ENCODE results near the gene CYP27A1.
A peak's percentile ranks its signal among the peaks of the same experiment; 100 is the strongest.

CYP27A1 gene

DNA sequence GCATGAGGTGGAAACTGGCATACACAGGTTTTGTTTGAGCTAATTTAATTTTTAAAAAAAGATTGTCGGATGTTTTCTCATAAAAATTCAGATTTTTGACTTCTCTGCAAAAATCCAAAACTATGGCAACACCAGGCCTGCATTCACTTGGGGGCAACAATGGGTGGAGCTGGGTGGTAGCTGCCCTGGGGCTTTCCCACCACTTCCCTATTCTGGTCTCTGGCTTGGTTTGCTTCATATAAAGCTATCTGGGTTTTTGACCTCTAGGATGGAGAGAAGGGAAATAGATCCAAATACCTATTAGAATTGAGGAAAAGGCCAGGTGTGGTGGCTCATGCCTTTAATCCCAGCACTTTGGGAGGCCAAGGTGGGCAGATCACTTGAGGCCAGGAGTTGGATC is 5.5 kb upstream of the CYP27A1 start:
- no peak for DNase-seq

DNA sequence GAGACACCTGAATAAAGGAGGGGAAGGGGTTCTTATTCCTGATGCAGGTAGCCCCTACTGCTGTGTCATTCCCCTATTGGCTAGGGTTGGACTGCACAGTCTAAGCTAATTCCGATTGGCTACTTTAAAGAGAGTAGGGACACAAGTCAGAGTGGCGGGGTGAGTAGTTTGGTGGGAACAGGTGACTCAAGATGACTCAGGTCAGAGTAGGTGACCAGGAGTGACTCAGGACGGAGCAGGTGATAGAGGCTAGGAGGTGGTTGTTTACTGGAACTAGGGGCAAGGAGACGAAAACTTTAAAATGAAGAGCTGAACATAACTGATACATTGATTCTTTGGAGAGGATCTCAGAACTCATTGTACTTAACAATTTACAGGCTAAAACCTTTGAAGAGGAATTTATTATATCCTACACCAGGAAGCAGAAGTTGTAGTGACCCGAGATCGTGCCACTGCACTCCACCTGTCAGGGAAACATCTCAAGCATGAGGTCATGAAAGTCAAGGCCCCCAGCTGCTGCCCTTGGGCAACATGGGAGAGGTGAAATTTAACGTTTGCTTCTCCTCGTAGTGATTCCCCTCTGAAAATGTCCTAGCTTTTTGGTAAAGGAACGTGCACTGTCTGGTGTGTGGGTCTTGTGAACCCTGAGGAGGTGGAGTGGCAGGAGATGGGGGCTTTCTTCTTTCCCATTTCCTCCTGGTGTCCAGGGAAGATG is 4.5 kb upstream of the CYP27A1 start:
- DNase-seq = no peak

DNA sequence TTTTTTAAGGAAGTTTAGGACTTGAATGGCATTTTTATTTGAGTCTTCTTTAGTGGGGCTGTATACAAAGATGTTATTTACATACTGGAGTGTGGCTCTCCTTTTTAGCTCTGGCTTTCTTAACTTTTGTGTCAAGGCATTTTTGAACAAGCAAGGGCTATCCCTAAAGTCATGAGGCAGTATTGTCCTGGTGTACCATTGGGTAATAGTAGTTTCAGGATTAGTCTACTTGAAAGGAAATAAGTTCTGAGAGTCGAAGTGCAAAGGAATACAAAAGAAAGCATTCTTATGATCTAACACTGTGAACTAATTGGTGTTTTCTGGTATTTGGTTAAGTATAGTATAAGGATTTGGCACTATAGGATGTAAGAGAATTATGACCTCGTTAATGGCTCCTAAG is 1.9 kb upstream of the CYP27A1 start:
- no peak for DNase-seq

DNA sequence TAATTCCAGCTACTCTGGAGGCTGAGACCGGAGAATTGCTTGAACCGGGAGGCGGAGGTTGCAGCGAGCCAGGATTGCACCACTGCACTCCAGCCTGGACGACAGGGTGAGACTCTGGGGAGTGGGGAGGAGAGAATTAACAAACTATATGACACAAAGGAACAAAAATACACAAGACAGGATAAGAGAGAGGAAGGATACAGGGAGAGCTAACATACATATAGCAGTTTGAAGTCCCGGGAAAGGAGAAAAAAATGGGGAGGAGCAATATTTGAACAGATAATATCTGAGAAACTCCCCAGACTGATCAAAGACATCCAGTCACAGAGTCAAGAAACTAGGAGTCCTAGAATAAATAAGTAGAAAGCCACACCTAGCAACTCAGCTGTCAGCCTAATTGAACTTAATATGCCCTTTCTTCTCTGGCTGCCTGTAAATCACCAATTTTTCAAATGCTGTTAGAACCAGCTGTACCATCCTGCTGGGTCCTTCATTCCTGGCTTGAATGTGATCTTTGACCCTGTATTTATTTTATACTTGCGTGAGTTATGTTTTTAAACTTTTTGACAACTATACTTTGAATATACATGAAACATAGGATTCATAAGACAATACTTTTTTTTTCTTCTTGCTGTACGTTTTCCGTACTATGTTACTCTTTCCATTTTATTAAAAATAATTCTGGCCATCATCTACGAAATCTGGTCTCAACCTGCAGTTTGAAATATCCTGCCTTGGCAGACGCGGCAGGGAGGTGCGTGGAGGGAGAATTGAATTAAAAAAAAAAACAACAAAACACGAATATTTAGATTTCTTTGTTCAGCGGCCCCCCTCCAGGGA is 876 bp upstream of the CYP27A1 start:
- no peak for DNase-seq

DNA sequence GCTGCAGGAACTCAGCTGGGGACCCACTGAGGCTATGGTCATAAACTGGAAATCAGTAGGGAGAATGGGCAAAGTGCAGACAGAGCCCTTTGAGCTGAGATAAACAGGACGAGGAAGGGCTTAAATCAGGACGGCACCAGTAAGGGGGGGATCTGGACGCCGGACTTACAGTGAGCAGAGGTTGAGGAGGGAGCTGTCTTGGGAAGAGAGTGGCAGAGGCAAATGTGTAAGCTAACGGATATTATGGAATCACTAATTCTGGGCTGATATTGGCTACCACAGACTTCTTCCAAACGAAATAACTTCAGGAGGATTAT is 539 bp downstream of the CYP27A1 start:
- DNase-seq = no peak

GRCh38 chr2:218783688-218784087 is 1.7 kb downstream of the CYP27A1 start:
- no peak for DNase-seq

DNA sequence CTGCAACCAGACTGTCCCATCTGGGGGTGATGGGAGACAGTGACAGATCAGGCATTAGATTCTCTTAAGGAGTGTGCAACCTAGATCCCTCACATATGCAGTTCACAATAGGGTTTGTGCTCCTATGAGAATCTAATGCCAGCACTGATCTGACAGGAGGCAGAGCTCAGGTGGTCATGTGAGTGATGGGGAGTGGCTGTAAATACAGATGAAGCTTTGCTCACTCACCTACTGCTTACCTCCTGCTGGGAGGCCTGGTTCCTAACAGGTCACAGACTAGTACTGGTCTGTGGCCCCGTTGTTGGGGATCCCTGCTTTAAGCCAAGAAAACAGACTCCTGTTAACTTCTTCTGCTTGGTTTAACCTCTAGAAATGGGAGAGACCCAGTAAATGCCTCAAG is 3.2 kb downstream of the CYP27A1 start:
- DNase-seq = no peak

- DNase-seq = no peak
These were observed 4.2 kb downstream of the CYP27A1 start for GRCh38 chr2:218786133-218786532.

DNA sequence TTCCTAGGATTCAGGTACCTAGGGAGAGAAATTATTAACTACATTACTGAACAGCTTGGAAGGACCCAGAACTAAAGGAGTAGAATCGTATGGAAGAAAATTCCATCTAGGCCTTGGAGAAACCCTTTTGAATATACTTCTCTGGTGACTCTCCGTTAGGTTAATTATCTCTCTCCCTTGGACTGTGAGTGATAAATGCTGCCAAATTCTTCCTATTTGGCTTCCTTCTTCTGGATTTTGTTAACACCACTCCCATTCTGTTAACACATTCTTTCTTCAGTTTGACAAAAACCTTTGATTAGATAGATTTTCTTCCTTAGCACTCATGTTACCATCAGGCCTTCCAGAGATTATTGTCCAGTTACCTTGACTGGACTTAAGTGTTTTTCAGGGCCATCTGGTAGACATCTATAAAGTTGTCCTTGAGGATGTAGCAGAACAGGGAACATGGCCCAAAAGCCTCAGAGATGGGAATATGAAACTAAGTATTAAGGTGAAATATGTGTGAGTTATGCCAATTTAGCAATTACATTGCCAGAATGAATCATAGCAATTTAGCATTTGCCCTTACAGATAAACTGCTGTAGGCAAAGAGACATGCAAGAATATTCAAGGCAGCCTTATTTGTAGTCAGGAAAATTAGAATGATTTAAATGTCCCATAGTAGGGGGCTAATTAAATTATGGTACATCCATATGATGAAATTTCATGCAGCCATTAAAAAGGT is 6.7 kb downstream of the CYP27A1 start:
- no peak for DNase-seq

DNA sequence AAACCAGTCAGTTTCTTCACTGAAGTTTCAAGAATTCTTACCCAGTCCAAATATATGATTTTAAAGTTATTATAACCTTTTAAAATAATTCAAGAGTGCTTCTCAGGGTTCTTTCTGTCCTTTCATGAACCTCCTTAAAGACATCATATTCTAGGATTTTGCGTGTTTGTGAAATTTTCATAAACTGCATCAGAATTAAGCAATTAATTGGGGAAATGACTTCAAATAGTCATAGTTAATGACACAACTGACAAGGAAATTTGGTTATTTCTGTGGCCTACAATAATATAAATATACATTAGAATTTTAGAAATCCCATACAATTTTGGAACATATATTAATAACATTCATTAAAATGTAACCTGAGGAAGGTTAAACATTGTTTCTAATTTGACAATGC is 10.5 kb downstream of the CYP27A1 start:
- no peak for DNase-seq

GRCh38 chr2:218796691-218797090 is 14.7 kb downstream of the CYP27A1 start:
- no peak for DNase-seq

GRCh38 chr2:218798767-218799504 is 17.0 kb downstream of the CYP27A1 start:
- DNase-seq = no peak

GRCh38 chr2:218799990-218800389 is 18.0 kb downstream of the CYP27A1 start:
- no peak for DNase-seq

GRCh38 chr2:218802386-218802994 is 20.5 kb downstream of the CYP27A1 start:
- peak; percentile 25 for DNase-seq

- DNase-seq = no peak
These were observed 22.9 kb downstream of the CYP27A1 start for GRCh38 chr2:218804817-218805216.

- no peak for DNase-seq
These were observed 23.7 kb downstream of the CYP27A1 start for GRCh38 chr2:218805627-218806026.

GRCh38 chr2:218806346-218806978 is 24.5 kb downstream of the CYP27A1 start:
- DNase-seq = peak; percentile 4

- DNase-seq = no peak
These were observed 25.7 kb downstream of the CYP27A1 start for GRCh38 chr2:218807626-218808025.

GRCh38 chr2:218809515-218809914 is 27.6 kb downstream of the CYP27A1 start:
- DNase-seq = no peak

GRCh38 chr2:218810256-218810655 is 28.3 kb downstream of the CYP27A1 start:
- DNase-seq = no peak

GRCh38 chr2:218811382-218811781 is 29.4 kb downstream of the CYP27A1 start:
- no peak for DNase-seq
